ENCODE results near the gene KCNQ1. TPM values are rescaled to one million over a fixed set of nuclear protein-coding genes. Genes with fewer than 3 reads are reported as not detected.

KCNQ1 gene
- total RNA-seq, 1 experiment from 2014 or later = 2.5 TPM

GRCh38 chr11:2805388-2806056 lies 360.7 kb downstream of the KCNQ1 start:
- H3K4me1 Mint-ChIP-seq = peaks cover 17% of the 10 kb centered on the region

DNA sequence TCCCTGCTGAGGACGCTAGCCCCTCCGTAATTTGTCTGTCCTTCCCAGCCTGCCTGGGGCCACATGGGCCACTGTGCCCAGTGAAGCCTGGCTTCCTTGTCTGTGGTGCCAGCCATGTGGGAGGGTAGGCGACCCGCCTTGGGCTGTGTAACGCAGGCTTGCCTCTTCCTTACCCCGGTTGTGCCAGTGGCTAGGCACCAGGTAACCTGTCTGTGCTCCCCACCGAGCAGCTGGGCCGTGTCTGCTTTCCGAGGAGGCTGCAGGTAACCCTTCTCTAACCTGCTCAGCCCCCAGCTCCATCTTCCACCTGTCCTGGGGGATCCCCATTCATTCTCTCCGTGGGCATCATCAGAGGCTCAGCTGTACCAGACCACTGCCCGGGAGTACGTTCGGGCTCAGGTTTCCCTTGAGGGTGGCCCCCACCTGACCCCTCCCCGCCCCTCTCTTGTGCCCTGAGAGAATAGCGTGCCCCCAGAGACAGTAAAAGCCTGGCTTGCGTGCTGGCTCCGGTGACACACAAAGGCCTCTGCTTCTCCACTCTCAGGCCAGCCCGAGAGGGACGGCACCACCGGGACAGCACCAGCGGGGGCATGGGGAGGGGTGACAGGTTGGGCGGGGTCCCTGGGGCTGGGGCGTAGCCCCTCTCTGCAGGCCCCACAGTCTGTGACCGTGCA lies 361.7 kb downstream of the KCNQ1 start:
- H3K4me1 Mint-ChIP-seq = peaks cover 17% of the 10 kb centered on the region
- H3K27me3 Mint-ChIP-seq (ENCODE audit: low read depth) = peaks cover 75% of the 10 kb centered on the region
- ChIA-PET CTCF (no interaction called here), POLR2A (no interaction called here)
- no peaks in the 10 kb centered on the region for H3K36me3 Mint-ChIP-seq
- ATAC-seq (no peak; the same call in 1 of the 2 replicates), DNase-seq (ENCODE audit: low spot score) (peak; percentile 14)
- H3K9me3 Mint-ChIP-seq = no peaks in the 10 kb centered on the region
- H3K27ac Mint-ChIP-seq = no peak overlapping the region
- H3K4me3 Mint-ChIP-seq = no peak overlapping the region
- TF ChIP-seq CTCF (IDR thresholded peaks at IDR 0.05) = no peak
- no peak for TF ChIP-seq CREB1 (CRISPR knock-in tag; IDR thresholded peaks at IDR 0.05)
- no peak for TF ChIP-seq ZNF423 (CRISPR knock-in tag; IDR thresholded peaks at IDR 0.05)
- TF ChIP-seq ZNF671 (CRISPR knock-in tag; IDR thresholded peaks at IDR 0.05) = no peak

More at GRCh38 chr11:2805388-2806056, 360.7 kb downstream of the KCNQ1 start:
- no peaks in the 10 kb centered on the region for H3K9me3 Mint-ChIP-seq
- POLR2A ChIA-PET = no interaction called here
- ATAC-seq (no peak), DNase-seq (ENCODE audit: low spot score) (peak; percentile 6)
- no peaks in the 10 kb centered on the region for H3K36me3 Mint-ChIP-seq
- H3K27me3 Mint-ChIP-seq (ENCODE audit: low read depth) = peaks cover 75% of the 10 kb centered on the region
- H3K27ac Mint-ChIP-seq = no peak overlapping the region
- CTCF ChIA-PET = no interaction called here
- H3K4me3 Mint-ChIP-seq = no peak overlapping the region
- TF ChIP-seq ZNF425 (CRISPR knock-in tag; conservative IDR thresholded peaks at IDR 0.05) (no peak), CREB1 (CRISPR knock-in tag; IDR thresholded peaks at IDR 0.05) (no peak), NFE2L1 (CRISPR knock-in tag; IDR thresholded peaks at IDR 0.05) (no peak), TEAD4 (CRISPR knock-in tag; IDR thresholded peaks at IDR 0.05) (no peak), FOXK1 (CRISPR knock-in tag; IDR thresholded peaks at IDR 0.05) (no peak), TCF7 (CRISPR knock-in tag; IDR thresholded peaks at IDR 0.05; ENCODE audit: low read depth) (no peak), MYBL2 (CRISPR knock-in tag; IDR thresholded peaks at IDR 0.05) (no peak), ATF3 (CRISPR knock-in tag; conservative IDR thresholded peaks at IDR 0.05) (no peak), ZNF416 (CRISPR knock-in tag; IDR thresholded peaks at IDR 0.05) (no peak), ZSCAN18 (CRISPR knock-in tag; IDR thresholded peaks at IDR 0.05) (no peak), CREM (CRISPR knock-in tag; IDR thresholded peaks at IDR 0.05) (no peak), NFATC4 (CRISPR knock-in tag; IDR thresholded peaks at IDR 0.05) (no peak), ATF1 (CRISPR knock-in tag; IDR thresholded peaks at IDR 0.05) (no peak), ZNF232 (CRISPR knock-in tag; IDR thresholded peaks at IDR 0.05) (no peak), NR1H2 (CRISPR knock-in tag; IDR thresholded peaks at IDR 0.05) (no peak), HMGA2 (CRISPR knock-in tag; IDR thresholded peaks at IDR 0.05) (no peak)
- TF ChIP-seq, protein P1, sequence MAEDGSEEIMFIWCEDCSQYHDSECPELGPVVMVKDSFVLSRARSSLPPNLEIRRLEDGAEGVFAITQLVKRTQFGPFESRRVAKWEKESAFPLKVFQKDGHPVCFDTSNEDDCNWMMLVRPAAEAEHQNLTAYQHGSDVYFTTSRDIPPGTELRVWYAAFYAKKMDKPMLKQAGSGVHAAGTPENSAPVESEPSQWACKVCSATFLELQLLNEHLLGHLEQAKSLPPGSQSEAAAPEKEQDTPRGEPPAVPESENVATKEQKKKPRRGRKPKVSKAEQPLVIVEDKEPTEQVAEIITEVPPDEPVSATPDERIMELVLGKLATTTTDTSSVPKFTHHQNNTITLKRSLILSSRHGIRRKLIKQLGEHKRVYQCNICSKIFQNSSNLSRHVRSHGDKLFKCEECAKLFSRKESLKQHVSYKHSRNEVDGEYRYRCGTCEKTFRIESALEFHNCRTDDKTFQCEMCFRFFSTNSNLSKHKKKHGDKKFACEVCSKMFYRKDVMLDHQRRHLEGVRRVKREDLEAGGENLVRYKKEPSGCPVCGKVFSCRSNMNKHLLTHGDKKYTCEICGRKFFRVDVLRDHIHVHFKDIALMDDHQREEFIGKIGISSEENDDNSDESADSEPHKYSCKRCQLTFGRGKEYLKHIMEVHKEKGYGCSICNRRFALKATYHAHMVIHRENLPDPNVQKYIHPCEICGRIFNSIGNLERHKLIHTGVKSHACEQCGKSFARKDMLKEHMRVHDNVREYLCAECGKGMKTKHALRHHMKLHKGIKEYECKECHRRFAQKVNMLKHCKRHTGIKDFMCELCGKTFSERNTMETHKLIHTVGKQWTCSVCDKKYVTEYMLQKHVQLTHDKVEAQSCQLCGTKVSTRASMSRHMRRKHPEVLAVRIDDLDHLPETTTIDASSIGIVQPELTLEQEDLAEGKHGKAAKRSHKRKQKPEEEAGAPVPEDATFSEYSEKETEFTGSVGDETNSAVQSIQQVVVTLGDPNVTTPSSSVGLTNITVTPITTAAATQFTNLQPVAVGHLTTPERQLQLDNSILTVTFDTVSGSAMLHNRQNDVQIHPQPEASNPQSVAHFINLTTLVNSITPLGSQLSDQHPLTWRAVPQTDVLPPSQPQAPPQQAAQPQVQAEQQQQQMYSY (CRISPR knock-in tag; IDR thresholded peaks at IDR 0.05) = no peak

Data from WTC11 (cell line).